ENCODE data around the gene CCSER2. TPM values are rescaled to one million over a fixed set of nuclear protein-coding genes. Genes with fewer than 3 reads are reported as not detected.

CCSER2 gene
- polyA plus RNA-seq, 2 of the 4 experiments (the other 2 are of a cell fraction) = 9.2 to 28.2 TPM

GRCh38 chr10:84288151-84288550, 40.2 kb upstream of the CCSER2 start:
- H3K27ac ChIP-seq = no peak overlapping the region
- DNase-seq (ENCODE audit: low read depth in 1 of 2, low spot score in 1 of 2) = no peak
- no peak for FAIRE-seq
- no peaks in the 10 kb centered on the region for H3K4me1 ChIP-seq
- ChIA-PET CTCF (interaction anchor here (0.7 to 2.0 kb wide), 4 partner anchors 11 to 249 kb away, joined by 3 to 4 read pairs (median 4); no protein-coding TSS in a partner anchor), POLR2A (no interaction called here)
- WGBS (ENCODE audit: missing lambda C conversion rate) = 76% methylated on average over 1 of the region's 1 CpG
- no peak overlapping the region for H3K4me3 ChIP-seq
- H3K4me2 ChIP-seq = no peak overlapping the region
- 0 out of 3 replicates have a peak, but pooled peaks cover 5% of the 10 kb centered on the region for H3K9me3 ChIP-seq
- TF ChIP-seq HOXA7 (CRISPR knock-in tag; IDR thresholded peaks at IDR 0.05) = no peak
- no peak for TF ChIP-seq EHF (CRISPR knock-in tag; IDR thresholded peaks at IDR 0.05)
- no peak for TF ChIP-seq ZC3H11A (IDR thresholded peaks at IDR 0.05)
- TF ChIP-seq, protein P1, sequence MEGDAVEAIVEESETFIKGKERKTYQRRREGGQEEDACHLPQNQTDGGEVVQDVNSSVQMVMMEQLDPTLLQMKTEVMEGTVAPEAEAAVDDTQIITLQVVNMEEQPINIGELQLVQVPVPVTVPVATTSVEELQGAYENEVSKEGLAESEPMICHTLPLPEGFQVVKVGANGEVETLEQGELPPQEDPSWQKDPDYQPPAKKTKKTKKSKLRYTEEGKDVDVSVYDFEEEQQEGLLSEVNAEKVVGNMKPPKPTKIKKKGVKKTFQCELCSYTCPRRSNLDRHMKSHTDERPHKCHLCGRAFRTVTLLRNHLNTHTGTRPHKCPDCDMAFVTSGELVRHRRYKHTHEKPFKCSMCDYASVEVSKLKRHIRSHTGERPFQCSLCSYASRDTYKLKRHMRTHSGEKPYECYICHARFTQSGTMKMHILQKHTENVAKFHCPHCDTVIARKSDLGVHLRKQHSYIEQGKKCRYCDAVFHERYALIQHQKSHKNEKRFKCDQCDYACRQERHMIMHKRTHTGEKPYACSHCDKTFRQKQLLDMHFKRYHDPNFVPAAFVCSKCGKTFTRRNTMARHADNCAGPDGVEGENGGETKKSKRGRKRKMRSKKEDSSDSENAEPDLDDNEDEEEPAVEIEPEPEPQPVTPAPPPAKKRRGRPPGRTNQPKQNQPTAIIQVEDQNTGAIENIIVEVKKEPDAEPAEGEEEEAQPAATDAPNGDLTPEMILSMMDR (IDR thresholded peaks at IDR 0.05) = no peak
- TF ChIP-seq CHD4 (IDR thresholded peaks at IDR 0.05; ENCODE audit: borderline replicate concordance) = no peak
- TF ChIP-seq ELK1 (IDR thresholded peaks at IDR 0.05; ENCODE audit: low read depth, low read length) = no peak
- no peak for TF ChIP-seq MYC (IDR thresholded peaks at IDR 0.05; ENCODE audit: borderline replicate concordance, low read length)
- TF ChIP-seq HEYL (CRISPR knock-in tag; IDR thresholded peaks at IDR 0.05) = no peak
- no peak for TF ChIP-seq RCOR1 (IDR thresholded peaks at IDR 0.05; ENCODE audit: low read depth, low read length)
- no peak for TF ChIP-seq HOXB5 (CRISPR knock-in tag; IDR thresholded peaks at IDR 0.05)
- TF ChIP-seq REST (IDR thresholded peaks at IDR 0.05) = no peak
- TF ChIP-seq JUN (IDR thresholded peaks at IDR 0.05) = no peak
- no peak for TF ChIP-seq KDM5A (IDR thresholded peaks at IDR 0.05)
- no peak for TF ChIP-seq POLR2AphosphoS2 (conservative IDR thresholded peaks at IDR 0.05; ENCODE audit: low read length)
- no peak for TF ChIP-seq ZNF302 (CRISPR knock-in tag; IDR thresholded peaks at IDR 0.05)
- TF ChIP-seq BHLHE40 (IDR thresholded peaks at IDR 0.05; ENCODE audit: low read depth, low read length) = no peak
- TF ChIP-seq, protein P2, sequence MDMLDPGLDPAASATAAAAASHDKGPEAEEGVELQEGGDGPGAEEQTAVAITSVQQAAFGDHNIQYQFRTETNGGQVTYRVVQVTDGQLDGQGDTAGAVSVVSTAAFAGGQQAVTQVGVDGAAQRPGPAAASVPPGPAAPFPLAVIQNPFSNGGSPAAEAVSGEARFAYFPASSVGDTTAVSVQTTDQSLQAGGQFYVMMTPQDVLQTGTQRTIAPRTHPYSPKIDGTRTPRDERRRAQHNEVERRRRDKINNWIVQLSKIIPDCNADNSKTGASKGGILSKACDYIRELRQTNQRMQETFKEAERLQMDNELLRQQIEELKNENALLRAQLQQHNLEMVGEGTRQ (IDR thresholded peaks at IDR 0.05) = no peak
- no peak for TF ChIP-seq NFE2L2 (conservative IDR thresholded peaks at IDR 0.05; ENCODE audit: low read length)
- no peak for TF ChIP-seq HOXB13 (CRISPR knock-in tag; IDR thresholded peaks at IDR 0.05; ENCODE audit: low read depth)
- no peak for TF ChIP-seq HMGXB4 (CRISPR knock-in tag; IDR thresholded peaks at IDR 0.05; ENCODE audit: borderline replicate concordance)
- ATAC-seq = no peak

Measured in A549 (cell line).